ENCODE results near the gene KLF16.

The KLF16 gene

GRCh38 chr19:1854039-1854541 is 9.3 kb downstream of the KLF16 start:
- no peak for DNase-seq

GRCh38 chr19:1853295-1854038 is 9.9 kb downstream of the KLF16 start:
- DNase-seq, result peak; percentile 94

GRCh38 chr19:1852581-1853128 is 10.7 kb downstream of the KLF16 start:
- no peak for DNase-seq

GRCh38 chr19:1851654-1852580 is 11.5 kb downstream of the KLF16 start:
- DNase-seq, result no peak

GRCh38 chr19:1850809-1851653 is 12.3 kb downstream of the KLF16 start:
- DNase-seq, result no peak

- DNase-seq, result no peak
Measured at GRCh38 chr19:1849886-1850398, 13.4 kb downstream of the KLF16 start.

- no peak for DNase-seq
Measured at GRCh38 chr19:1849132-1849474, 14.3 kb downstream of the KLF16 start.

GRCh38 chr19:1848399-1849131 is 14.8 kb downstream of the KLF16 start, which contains the start of gene REXO1:
REXO1 (minus strand) TSS chr19:1848483; CDS start chr19:1848358, 125 bp downstream.
- DNase-seq, result peak; percentile 94

- DNase-seq, result peak; percentile 25
Measured at GRCh38 chr19:1847684-1848398, 15.5 kb downstream of the KLF16 start.

GRCh38 chr19:1847348-1847683 is 16.1 kb downstream of the KLF16 start:
- DNase-seq, result no peak

GRCh38 chr19:1846517-1847204 is 16.7 kb downstream of the KLF16 start:
- DNase-seq, result no peak

- DNase-seq, result no peak
Measured at GRCh38 chr19:1845642-1846041, 17.7 kb downstream of the KLF16 start.

GRCh38 chr19:1845125-1845515 is 18.3 kb downstream of the KLF16 start:
- DNase-seq, result no peak

- DNase-seq, result no peak
Measured at GRCh38 chr19:1844513-1845124, 18.8 kb downstream of the KLF16 start.

GRCh38 chr19:1843646-1844394 is 19.6 kb downstream of the KLF16 start:
- no peak for DNase-seq

- DNase-seq, result no peak
Measured at GRCh38 chr19:1843116-1843515, 20.3 kb downstream of the KLF16 start.

- no peak for DNase-seq
Measured at GRCh38 chr19:1841209-1841924, 22.0 kb downstream of the KLF16 start.

GRCh38 chr19:1840541-1841115 is 22.8 kb downstream of the KLF16 start:
- DNase-seq, result no peak

Data from MV-4-11 (cell line).